ENCODE measurements around the gene MEPE.

DNA sequence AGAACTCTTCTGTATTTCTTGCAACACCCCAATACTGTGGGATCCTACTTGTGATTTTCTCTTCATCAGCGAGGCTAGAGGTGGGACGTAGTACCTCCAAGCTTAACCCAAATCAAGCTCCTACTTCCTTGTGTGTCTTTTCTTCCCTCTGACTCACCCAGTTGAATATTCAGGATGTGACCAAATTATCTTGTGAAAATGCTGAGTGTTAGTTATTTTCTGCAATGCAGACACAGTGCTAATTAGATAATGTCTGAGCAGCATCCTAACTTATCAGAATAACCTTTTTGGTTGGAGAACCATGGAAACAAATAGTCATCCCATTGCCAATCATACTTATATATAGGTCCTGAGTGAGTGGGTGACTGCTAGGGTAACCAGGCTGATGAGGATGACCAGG, 2.4 kb downstream of the MEPE start:
- TF ChIP-seq, protein P1, sequence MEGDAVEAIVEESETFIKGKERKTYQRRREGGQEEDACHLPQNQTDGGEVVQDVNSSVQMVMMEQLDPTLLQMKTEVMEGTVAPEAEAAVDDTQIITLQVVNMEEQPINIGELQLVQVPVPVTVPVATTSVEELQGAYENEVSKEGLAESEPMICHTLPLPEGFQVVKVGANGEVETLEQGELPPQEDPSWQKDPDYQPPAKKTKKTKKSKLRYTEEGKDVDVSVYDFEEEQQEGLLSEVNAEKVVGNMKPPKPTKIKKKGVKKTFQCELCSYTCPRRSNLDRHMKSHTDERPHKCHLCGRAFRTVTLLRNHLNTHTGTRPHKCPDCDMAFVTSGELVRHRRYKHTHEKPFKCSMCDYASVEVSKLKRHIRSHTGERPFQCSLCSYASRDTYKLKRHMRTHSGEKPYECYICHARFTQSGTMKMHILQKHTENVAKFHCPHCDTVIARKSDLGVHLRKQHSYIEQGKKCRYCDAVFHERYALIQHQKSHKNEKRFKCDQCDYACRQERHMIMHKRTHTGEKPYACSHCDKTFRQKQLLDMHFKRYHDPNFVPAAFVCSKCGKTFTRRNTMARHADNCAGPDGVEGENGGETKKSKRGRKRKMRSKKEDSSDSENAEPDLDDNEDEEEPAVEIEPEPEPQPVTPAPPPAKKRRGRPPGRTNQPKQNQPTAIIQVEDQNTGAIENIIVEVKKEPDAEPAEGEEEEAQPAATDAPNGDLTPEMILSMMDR (conservative IDR thresholded peaks at IDR 0.05; ENCODE audit: low read length) = no peak
- TF ChIP-seq EZH2phosphoT487 (IDR thresholded peaks at IDR 0.05; ENCODE audit: borderline replicate concordance, low read depth, low read length) = no peak
